Islet precursor cell (in vitro differentiated cells): Measurements from ENCODE around the gene GCFC2.
"Not testable (repeated sequence)": the region's sequence is repeated elsewhere in the genome, so short reads cannot be mapped to it uniquely, and the experiment has no call there.

Source experiments
- DNase-seq: peaks from one replicate; pipeline ENCODE4 v3.0.0-alpha.2; 2018

The GCFC2 gene

GRCh38 chr2:75710577-75711253 is at the start of gene GCFC2:
Gene GCFC2 (minus strand): TSS chr2:75710915. CDS start chr2:75710855, 60 bp downstream.
- peak; percentile 95 for DNase-seq

- DNase-seq, result no peak
These were observed 42.1 kb upstream of the GCFC2 start for GRCh38 chr2:75752828-75753227.

GRCh38 chr2:75751824-75752468 is 41.2 kb upstream of the GCFC2 start:
- no peak for DNase-seq

GRCh38 chr2:75751360-75751759 is 40.6 kb upstream of the GCFC2 start:
- DNase-seq, result no peak

- no peak for DNase-seq
These were observed 27.2 kb upstream of the GCFC2 start for GRCh38 chr2:75737961-75738360.

GRCh38 chr2:75736276-75736675 is 25.6 kb upstream of the GCFC2 start:
- DNase-seq, result no peak

- DNase-seq, result no peak
These were observed 19.1 kb upstream of the GCFC2 start for GRCh38 chr2:75729861-75730260.

GRCh38 chr2:75728614-75729419 is 18.1 kb upstream of the GCFC2 start:
- DNase-seq, result no peak

- DNase-seq, result no peak
These were observed 12.0 kb upstream of the GCFC2 start for GRCh38 chr2:75722687-75723086.

GRCh38 chr2:75720525-75720924 is 9.8 kb upstream of the GCFC2 start:
- no peak for DNase-seq

- DNase-seq, result no peak
These were observed 8.9 kb upstream of the GCFC2 start for GRCh38 chr2:75719616-75720015.

GRCh38 chr2:75716406-75716805 is 5.7 kb upstream of the GCFC2 start:
- no peak for DNase-seq

GRCh38 chr2:75711590-75711989 is 875 bp upstream of the GCFC2 start:
- not testable (repeated sequence) for DNase-seq

GRCh38 chr2:75710220-75710576 is 517 bp downstream of the GCFC2 start:
- no peak for DNase-seq

GRCh38 chr2:75709297-75709696 is 1.4 kb downstream of the GCFC2 start:
- no peak for DNase-seq

GRCh38 chr2:75707901-75708300 is 2.8 kb downstream of the GCFC2 start:
- DNase-seq, result no peak

GRCh38 chr2:75705921-75706320 is 4.8 kb downstream of the GCFC2 start:
- no peak for DNase-seq

GRCh38 chr2:75703589-75704287 is 7.0 kb downstream of the GCFC2 start:
- no peak for DNase-seq

- no peak for DNase-seq
These were observed 8.1 kb downstream of the GCFC2 start for GRCh38 chr2:75702593-75702992.

GRCh38 chr2:75698918-75699317 is 11.8 kb downstream of the GCFC2 start:
- no peak for DNase-seq

- DNase-seq, result no peak
These were observed 22.5 kb downstream of the GCFC2 start for GRCh38 chr2:75688196-75688595.

GRCh38 chr2:75683430-75683829 is 27.3 kb downstream of the GCFC2 start:
- not testable (repeated sequence) for DNase-seq

GRCh38 chr2:75680402-75680801 is 30.3 kb downstream of the GCFC2 start:
- no peak for DNase-seq
